Iris pigment epithelial cell (primary cell): ENCODE results near the gene NR2F1.

Experiments
- DNase-seq: peaks from one replicate; pipeline ENCODE4 v3.0.0-alpha.2; 2011; ENCODE audit warnings: low read depth

NR2F1 gene

GRCh38 chr5:93642526-93642925 is 59.5 kb downstream of the NR2F1 start:
- no peak for DNase-seq
